Smooth muscle cell (in vitro differentiated cells): Measurements from ENCODE around the gene BFSP1. TPM values are rescaled to one million over a fixed set of nuclear protein-coding genes. Genes with fewer than 3 reads are reported as not detected.

Source experiments
- DNase-seq: peaks from one replicate; lab custom pipeline; 2025; ENCODE audit not compliant: unreplicated experiment; lab: John Stamatoyannopoulos, UW
- H2AFZ ChIP-seq: fragments of 200-600 bp; sonication (generic); 2 replicates; pipeline ENCODE4 v1.6.0; 2016; ENCODE audit warnings: antibody characterized with exemption, low read depth, mild to moderate bottlenecking
- H3F3A ChIP-seq: fragments of 200-600 bp; sonication (generic); 2 replicates; pipeline ENCODE4 v1.6.0; 2017; ENCODE audit warnings: antibody characterized with exemption, low read depth
- H3K27ac ChIP-seq: fragments of 200-600 bp; sonication (generic); 2 replicates; pipeline ENCODE4 v1.5.1; 2016; ENCODE audit warnings: low read depth, mild to moderate bottlenecking
- H3K27me3 ChIP-seq: fragments of 200-600 bp; sonication (generic); 2 replicates; pipeline ENCODE4 v1.6.1; 2016; ENCODE audit warnings: low read depth, mild to moderate bottlenecking
- H3K36me3 ChIP-seq: fragments of 200-600 bp; sonication (generic); 2 replicates; pipeline ENCODE4 v1.5.1; 2016; ENCODE audit warnings: low read depth
- H3K4me1 ChIP-seq: fragments of 200-600 bp; sonication (generic); 2 replicates; pipeline ENCODE4 v1.5.1; 2016; ENCODE audit warnings: low read depth
- H3K4me2 ChIP-seq: fragments of 200-600 bp; sonication (generic); 2 replicates; pipeline ENCODE4 v1.6.0; 2016; ENCODE audit warnings: mild to moderate bottlenecking
- H3K4me3 ChIP-seq: fragments of 200-600 bp; sonication (generic); 2 replicates; pipeline ENCODE4 v1.5.1; 2016; ENCODE audit warnings: mild to moderate bottlenecking
- H3K79me2 ChIP-seq: fragments of 200-600 bp; sonication (generic); 2 replicates; pipeline ENCODE4 v1.6.0; 2016; ENCODE audit warnings: low read depth, mild to moderate bottlenecking
- H3K9ac ChIP-seq: fragments of 200-600 bp; sonication (generic); 2 replicates; pipeline ENCODE4 v1.6.0; 2016; ENCODE audit warnings: low read depth
- H3K9me3 ChIP-seq: fragments of 200-600 bp; sonication (generic); replicated peaks from 2 replicates; pipeline ENCODE4 v1.5.1; 2016; ENCODE audit warnings: low read depth
- H4K20me1 ChIP-seq: fragments of 200-600 bp; sonication (generic); 2 replicates; pipeline ENCODE4 v1.6.0; 2016; ENCODE audit warnings: low read depth
- WGBS: methylation state at CpG from one replicate; pipeline ENCODE4 v1.1.7; 2016; ENCODE audit warnings: low lambda C conversion rate; 5-methylcytosine and 5-hydroxymethylcytosine counted together
- polyA plus RNA-seq: library from polyadenylated mRNA; unstranded; fragments of >200 nt; fragmentation: Nextera tagmentation; extraction: Ambion mirVana; gene quantifications from 2 replicates; pipeline ENCODE4 v1.2.1, GENCODE V29; 2016
- total RNA-seq: library from RNA; depleted of rRNA; stranded (reverse); fragments of >200 nt; gene quantifications from 2 replicates; pipeline ENCODE4 v1.2.3, GENCODE V29; 2014
- TF ChIP-seq, protein P1 (sequence below): fragments of 200-600 bp; sonication (generic); IDR thresholded peaks from 2 replicates; pipeline ENCODE4 v1.5.1; 2017; ENCODE audit warnings: borderline replicate concordance, mild to moderate bottlenecking, antibody characterized with exemption; ENCODE audit not compliant: insufficient read depth, poor library complexity, severe bottlenecking

BFSP1 gene
- total and polyA plus RNA-seq, 2 experiments from 2014 or later: 0.76 to 1.6 TPM

DNA sequence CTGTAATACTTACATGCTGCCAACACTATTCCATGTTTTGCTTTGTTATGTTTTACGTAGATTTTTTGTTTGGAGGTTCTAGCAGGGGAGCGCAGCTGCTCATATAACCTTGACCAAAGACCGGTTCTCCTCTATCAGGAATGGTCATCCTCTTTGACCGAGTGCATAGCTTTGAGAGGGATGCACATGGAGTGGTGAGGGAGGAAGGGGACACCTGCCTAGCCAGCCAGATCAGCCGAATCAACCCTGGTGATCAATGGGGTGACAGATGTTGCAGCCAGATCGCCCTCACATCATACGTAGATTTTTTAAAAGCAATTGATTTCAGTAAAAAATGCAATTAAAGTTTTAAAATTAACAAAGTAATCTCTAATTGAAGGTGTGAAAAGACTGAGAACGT lies 45.0 kb upstream of the BFSP1 start:
- 87% methylated on average over 8 of the region's 8 CpGs for WGBS
- Histone ChIP-seq H3K36me3 (no peaks in the 10 kb centered on the region), H3K27me3 (no peaks in the 10 kb centered on the region), H3F3A (no peaks in the 10 kb centered on the region), H3K4me2 (no peak overlapping the region), H3K27ac (no peak overlapping the region), H3K9me3 (no peaks in the 10 kb centered on the region), H3K79me2 (peaks cover 100% of the 10 kb centered on the region), H4K20me1 (peaks cover 100% of the 10 kb centered on the region), H3K4me3 (no peak overlapping the region), H2AFZ (no peak overlapping the region), H3K9ac (no peak overlapping the region), H3K4me1 (peaks cover 22% of the 10 kb centered on the region)
- no peak for DNase-seq
- TF ChIP-seq, protein P1, sequence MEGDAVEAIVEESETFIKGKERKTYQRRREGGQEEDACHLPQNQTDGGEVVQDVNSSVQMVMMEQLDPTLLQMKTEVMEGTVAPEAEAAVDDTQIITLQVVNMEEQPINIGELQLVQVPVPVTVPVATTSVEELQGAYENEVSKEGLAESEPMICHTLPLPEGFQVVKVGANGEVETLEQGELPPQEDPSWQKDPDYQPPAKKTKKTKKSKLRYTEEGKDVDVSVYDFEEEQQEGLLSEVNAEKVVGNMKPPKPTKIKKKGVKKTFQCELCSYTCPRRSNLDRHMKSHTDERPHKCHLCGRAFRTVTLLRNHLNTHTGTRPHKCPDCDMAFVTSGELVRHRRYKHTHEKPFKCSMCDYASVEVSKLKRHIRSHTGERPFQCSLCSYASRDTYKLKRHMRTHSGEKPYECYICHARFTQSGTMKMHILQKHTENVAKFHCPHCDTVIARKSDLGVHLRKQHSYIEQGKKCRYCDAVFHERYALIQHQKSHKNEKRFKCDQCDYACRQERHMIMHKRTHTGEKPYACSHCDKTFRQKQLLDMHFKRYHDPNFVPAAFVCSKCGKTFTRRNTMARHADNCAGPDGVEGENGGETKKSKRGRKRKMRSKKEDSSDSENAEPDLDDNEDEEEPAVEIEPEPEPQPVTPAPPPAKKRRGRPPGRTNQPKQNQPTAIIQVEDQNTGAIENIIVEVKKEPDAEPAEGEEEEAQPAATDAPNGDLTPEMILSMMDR: no peak

DNA sequence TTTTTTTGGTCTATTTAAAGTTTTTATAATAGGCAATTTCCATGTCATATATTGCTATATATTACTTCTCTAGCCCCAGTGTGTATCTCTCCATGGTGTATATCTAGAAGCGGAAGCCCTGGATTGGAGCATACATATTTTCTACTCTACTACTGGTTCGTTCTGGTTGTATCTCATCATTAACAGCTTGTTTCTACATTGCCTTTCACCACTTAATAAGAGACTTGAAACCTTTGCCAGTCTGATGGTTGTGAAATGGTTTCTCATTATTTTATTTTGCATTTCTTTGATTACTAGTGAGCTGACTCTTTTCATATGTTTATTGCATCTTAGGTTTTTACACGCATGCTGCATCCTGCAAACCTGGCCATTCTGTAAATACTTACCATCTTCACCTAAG lies 42.3 kb upstream of the BFSP1 start:
- Histone ChIP-seq H3K9ac (no peak overlapping the region), H3K4me1 (peaks cover 28% of the 10 kb centered on the region), H3K27me3 (no peaks in the 10 kb centered on the region), H3F3A (no peaks in the 10 kb centered on the region), H3K36me3 (no peaks in the 10 kb centered on the region), H3K27ac (peak overlapping the region; percentile 96), H4K20me1 (peaks cover 83% of the 10 kb centered on the region), H3K4me3 (peak overlapping the region; percentile 83), H3K9me3 (no peaks in the 10 kb centered on the region), H2AFZ (no peak overlapping the region), H3K4me2 (peak overlapping the region; percentile 97), H3K79me2 (peaks cover 86% of the 10 kb centered on the region)
- WGBS: 79% methylated on average over 3 of the region's 3 CpGs
- no peak for DNase-seq
- TF ChIP-seq, protein P1: no peak

DNA sequence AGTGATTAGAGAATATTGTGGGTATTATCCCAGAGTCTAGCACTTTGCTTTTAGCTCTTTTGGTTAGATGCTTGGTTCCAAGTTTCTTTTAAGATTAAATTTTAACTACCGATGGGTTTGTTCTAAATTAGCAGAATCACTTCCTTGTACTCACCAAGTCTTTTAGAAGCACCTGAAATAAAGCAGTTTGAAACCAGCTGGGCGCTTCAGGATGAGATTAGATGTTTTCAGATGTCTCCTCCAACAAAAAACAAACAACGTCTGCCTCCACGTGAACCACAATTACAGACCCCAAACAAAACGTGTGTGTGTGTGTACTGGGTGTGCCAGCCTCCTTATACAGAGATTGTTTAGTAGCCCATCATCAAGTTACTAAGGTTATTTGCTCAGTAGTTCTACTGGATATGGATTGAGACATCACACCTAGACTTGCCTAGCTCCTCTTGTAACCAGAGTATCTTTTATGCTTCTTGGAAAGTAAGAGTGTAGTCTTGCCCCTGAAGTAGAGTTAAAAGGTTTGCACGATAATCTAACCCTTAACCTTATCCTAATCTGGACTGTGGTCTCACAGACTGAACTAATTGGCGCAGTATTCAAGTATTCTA lies 41.0 kb upstream of the BFSP1 start:
- Histone ChIP-seq H3K9ac (peak overlapping the region; percentile 99), H3K4me2 (peak overlapping the region; percentile 97), H3K27me3 (no peaks in the 10 kb centered on the region), H3K4me1 (peaks cover 30% of the 10 kb centered on the region), H3K27ac (peak overlapping the region; percentile 96), H3K4me3 (peak overlapping the region; percentile 83), H2AFZ (no peak overlapping the region), H3F3A (no peaks in the 10 kb centered on the region), H4K20me1 (peaks cover 70% of the 10 kb centered on the region), H3K79me2 (peaks cover 73% of the 10 kb centered on the region), H3K9me3 (no peaks in the 10 kb centered on the region), H3K36me3 (no peaks in the 10 kb centered on the region)
- no peak for DNase-seq
- 25% methylated on average over 7 of the region's 7 CpGs for WGBS
- TF ChIP-seq, protein P1: no peak

DNA sequence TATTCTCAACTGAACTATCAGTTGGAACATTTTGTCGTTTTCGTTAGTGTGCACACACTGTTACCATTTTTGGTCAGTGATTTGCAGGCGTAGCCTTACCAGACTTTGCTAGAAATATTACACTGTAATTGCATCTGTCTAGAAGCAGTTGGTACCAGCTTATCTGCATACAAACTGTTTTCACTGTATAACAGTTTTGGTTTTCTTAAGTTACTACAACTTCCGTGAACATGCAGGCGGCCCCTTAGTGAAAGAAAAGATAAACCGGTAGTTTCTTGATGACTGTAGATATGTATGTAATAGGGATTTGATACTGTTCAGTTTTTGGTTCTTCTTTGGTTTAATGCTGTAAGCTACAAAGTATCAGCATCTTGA lies 40.0 kb upstream of the BFSP1 start:
- WGBS: 1% methylated on average over 6 of the region's 6 CpGs
- H4K20me1 ChIP-seq: peaks cover 60% of the 10 kb centered on the region

More for the DNA sequence above, 40.0 kb upstream of the BFSP1 start:
- H3K9me3 ChIP-seq: no peaks in the 10 kb centered on the region
- peak overlapping the region; percentile 96 for H3K27ac ChIP-seq
- H2AFZ ChIP-seq: no peak overlapping the region
- peaks cover 30% of the 10 kb centered on the region for H3K4me1 ChIP-seq
- TF ChIP-seq, protein P1: no peak
- H3K79me2 ChIP-seq: peaks cover 63% of the 10 kb centered on the region
- no peak for DNase-seq
- H3F3A ChIP-seq: no peaks in the 10 kb centered on the region
- peak overlapping the region; percentile 99 for H3K9ac ChIP-seq
- H3K4me2 ChIP-seq: peak overlapping the region; percentile 97
- H3K36me3 ChIP-seq: no peaks in the 10 kb centered on the region
- H3K27me3 ChIP-seq: no peaks in the 10 kb centered on the region
- H3K4me3 ChIP-seq: peak overlapping the region; percentile 83
